GM18870 (cell line): ENCODE measurements around the gene PALLD.

Source experiments
- ATAC-seq: cut with Tn5 transposase; IDR thresholded peaks from one replicate; pipeline ENCODE4 v1.9.1; 2021; ENCODE audit warnings: moderate library complexity; ENCODE audit not compliant: unreplicated experiment

The PALLD gene

DNA sequence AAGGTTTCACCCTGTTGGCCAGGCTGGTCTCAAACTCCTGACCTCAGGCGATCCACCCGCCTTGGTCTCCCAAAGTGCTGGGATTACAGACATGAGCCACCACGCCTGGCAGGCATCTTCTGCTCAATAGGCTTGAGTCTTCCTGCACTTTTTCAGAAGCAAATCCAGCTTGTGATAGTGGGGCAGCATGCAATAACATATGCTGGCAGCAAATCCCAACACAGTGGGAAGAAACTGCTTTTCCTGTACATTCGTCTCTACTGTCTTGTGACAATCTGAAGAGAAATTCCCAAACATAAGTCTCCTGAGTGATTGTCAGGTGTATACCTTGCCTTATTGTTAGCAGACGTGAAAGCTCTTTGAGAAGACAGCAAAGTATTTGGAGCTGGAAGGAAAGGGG is 145.7 kb downstream of the PALLD start:
- no peak for ATAC-seq

DNA sequence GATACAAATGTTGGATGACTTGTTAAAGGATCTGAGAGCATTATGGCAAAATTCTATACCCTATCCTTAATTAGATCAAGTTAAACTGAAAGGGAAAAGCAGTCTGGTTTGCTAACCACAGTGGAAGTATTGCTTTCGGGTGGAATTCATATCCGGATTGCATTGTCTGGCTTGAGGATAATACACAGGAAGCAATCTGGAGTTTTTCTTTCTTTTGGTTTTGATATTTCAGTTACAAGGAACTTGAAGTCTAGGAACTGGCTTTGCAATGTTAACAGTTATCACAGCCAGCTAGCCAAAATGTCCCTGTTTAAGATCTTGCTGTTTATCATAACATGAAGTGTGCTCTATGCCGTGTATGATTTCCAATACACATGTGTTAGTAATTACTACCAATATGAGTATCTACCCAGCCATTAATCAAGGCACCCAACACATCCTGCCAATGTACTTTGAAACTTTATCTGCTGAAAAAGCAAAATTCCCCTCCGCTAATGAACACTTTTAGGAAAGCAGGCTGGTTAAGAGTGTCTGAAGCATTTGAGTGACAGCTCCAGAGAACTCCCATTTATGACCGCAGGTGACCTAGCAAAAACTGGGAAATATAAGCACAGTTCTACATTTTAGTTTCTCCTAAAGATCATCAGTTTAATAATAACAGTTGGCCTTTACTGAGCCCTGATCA is 146.4 kb downstream of the PALLD start:
- ATAC-seq, result no peak

GRCh38 chr4:168643796-168644159 is 146.9 kb downstream of the PALLD start:
- ATAC-seq, result no peak

DNA sequence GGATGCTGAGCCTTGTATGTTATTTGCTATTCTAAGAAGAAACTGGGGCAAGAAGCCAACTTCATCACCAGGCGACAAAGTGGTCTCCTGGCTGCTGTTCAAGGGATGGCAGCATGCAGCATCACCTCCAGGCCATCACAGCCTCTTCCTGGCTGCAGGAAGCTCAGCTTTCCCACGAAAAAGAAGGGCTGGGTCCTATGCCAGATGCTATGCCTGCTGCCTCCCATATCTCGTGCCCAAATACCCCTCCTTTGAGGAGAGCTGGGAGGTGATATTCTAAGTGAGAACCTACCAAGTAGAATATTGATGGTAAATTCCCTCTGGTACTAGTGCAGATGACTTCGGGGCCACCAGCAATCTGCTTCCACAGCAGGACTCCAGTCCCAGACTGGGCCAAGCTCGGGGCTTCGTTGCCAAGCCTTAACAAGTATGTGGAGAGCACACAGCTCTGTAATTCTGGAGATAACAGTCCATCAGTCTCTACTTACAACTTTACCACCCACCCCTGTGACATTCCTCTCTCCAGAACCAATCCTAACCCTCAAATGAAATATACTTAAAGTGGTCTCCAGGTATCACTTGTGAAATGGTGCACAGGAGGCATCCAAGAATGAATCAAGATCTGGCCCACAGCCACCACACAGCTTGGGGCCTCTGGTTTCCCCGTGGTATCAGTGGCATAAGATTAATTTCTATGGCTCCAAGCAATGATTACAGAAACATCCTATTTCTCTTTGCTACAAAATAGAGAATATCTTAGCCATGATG is 149.3 kb downstream of the PALLD start:
- ATAC-seq, result no peak

GRCh38 chr4:168647646-168648375 is 151.0 kb downstream of the PALLD start:
- no peak for ATAC-seq

GRCh38 chr4:168648494-168648893 is 151.6 kb downstream of the PALLD start:
- ATAC-seq, result no peak

DNA sequence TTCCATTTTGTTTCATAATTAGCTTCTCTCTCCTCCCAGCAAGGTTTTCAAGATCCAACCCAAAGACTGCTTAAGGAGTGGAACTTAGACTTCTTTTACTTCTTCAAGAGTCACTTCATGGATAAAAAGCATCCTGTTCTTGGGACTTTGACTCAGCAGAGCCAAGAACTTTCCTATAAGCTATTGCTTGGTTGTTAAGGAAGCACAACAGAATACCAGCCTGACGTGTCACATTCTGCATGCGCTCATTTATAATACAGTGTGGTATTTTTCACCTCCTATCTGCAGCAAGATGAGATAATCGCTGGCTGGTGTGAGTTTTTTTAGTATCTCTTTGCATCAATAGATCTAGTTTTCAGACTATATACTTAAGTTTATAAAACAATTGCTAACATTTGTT is 152.1 kb downstream of the PALLD start:
- ATAC-seq, result no peak

- no peak for ATAC-seq
Observed at GRCh38 chr4:168651374-168651773, 154.5 kb downstream of the PALLD start.

DNA sequence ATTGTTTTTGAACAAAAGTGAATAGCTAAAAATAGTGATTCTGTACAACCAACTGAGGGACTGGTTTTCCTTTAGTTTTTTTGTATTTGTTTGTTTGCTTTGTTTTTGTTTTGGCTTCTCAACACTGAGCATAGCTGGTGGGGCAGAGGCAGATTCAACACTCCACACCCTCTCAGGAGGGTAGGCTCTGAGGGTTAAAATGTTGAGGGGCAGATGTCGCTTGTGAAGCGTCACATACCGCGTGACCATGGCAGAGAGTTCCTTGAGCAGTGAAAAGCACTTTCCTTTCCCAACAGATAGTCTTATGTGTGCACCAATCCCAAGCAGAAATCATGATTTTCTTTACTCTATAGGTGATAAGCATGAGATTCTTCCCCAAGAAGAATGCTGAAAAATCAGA is 155.0 kb downstream of the PALLD start:
- no peak for ATAC-seq

GRCh38 chr4:168652755-168653154 is 155.9 kb downstream of the PALLD start:
- ATAC-seq, result no peak

DNA sequence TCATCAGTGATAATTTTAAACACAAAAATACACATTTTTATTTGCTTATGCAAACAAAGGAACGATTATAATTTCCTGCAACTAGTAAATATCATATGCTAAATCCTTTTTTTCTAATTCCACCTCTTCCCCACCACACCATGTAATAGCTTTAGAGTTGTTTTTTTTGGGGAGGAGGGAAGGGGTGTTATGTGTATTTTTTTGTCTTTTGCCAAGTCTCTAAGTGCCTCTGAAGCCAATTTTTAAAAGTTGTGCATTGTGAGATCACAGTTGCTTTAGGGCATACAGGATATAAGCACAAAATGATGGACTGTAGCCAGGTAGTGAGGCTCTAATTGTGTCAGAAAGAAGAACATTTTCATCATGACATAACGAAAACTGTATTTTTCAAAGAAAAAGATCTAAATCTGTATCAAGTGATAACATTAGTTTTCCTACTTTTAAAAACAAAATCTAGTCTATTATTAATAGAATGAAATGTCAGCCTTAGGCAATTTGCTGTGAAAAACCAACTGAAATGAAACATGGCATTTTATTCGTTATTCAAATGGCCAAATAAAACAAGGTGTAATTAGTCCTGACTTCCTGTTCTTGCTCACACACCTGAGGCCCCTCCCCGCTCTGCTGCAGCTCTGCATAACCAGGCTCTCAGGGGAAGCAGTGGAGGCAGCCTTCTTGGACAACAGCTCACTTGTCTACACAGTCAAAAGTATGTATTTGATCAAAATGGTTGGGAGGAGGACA is 157.4 kb downstream of the PALLD start:
- no peak for ATAC-seq

- ATAC-seq, result no peak
Observed at GRCh38 chr4:168654848-168655174, 158.0 kb downstream of the PALLD start.

GRCh38 chr4:168655182-168655581 is 158.3 kb downstream of the PALLD start:
- ATAC-seq, result no peak

DNA sequence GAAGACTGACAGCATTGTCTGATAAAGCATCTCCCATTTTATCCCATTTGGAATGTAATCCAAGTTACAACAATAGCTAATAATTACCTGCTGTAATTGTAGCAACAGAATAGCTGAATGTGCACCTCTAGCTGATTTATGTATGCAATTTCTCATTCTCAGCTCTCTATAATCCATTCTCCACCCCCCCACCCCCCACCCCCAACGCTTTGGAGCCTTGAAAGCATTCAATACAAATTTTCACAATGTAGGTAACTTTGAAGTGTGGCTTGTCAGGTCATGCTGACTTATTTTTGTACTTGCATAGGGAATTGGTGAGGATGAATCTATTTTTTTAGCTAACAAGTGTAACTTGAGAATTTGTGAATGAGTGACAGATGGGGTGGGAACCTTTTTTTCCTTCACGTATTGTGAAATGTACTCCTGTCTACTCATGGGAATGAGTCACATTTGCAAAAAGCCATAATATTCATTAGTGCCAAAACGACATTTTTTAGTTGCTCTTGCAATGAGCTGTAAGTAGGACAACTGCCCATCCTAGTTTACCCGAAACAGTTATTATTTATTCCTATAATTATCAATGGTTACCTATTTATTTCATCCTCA is 159.3 kb downstream of the PALLD start:
- no peak for ATAC-seq

DNA sequence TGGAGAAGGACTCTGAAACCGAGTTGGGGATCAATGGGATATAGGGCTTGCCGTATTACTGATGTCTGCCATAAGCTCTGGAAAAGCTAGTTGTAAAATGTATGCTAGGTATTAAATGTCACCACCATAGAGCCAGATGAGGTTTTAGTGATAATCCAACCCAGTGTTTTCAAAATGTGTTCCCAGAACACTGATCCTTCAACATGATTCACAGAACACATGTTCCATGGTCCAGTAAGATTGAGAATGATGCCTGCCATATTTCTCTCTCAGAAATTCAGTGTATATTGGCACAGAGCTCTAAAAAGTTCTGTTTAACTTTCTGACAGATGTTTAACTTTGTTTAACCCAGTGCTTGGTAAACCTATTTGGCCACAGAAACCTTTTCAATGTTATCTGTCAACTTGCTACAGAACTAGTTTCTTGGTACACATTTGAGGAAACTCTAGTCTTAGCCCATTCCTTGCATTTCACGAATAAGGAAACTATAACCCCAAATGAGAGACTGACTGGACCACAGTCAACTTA is 160.2 kb downstream of the PALLD start:
- no peak for ATAC-seq

DNA sequence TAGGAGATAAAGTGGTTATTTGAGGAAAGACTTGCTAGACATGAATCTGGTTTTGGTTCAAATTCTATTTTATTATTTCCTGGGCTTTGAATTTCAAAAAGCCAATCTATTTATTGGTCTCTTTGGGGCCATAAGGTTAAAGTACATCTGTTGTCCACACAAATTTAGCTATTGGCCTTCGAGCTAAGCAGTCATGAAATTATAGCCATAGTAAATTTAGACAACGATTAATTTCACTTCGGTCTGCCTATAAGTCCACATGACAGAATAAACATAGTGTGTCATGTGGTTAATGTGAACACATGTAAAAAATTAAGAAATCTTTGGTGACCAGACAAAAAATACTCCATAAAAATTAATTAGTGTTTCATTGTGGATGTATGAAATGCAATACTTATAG is 161.9 kb downstream of the PALLD start:
- no peak for ATAC-seq

- ATAC-seq, result no peak
Observed at GRCh38 chr4:168659741-168660465, 163.1 kb downstream of the PALLD start.

DNA sequence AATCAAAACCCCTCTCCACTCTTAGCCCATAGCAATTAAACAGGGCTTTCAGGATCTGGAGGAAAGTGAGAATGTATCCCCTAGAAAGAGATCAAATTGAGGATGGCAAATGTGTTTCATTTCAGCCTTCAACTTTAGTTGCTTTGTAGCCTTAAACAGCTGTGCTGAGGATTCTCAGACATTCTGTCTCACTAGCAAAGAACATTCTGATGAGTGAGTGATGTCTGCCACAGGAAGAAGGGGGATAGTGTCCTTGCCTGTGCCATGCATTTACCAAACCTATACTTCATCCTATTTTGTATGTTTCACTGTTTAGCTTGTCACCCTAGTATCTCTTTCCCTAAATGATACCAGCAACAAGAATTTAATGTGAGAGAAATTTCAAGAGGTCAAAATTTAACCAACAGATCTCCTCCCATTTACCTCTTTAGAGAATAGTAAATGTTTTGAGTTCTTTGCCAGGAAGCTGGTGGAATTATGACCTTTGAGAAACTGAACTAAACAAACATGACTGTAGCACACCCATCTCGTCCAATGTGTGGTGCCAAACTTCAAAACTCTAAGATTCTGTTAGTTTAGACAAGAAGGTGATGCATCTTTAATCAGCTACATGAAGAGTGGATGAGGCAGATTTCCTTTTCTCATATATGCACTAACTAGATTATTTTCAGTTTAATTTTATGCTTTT is 165.6 kb downstream of the PALLD start:
- ATAC-seq, result no peak

- no peak for ATAC-seq
Observed at GRCh38 chr4:168664242-168664891, 167.5 kb downstream of the PALLD start.
